ENCODE data around the gene RHEBL1.

The RHEBL1 gene

DNA sequence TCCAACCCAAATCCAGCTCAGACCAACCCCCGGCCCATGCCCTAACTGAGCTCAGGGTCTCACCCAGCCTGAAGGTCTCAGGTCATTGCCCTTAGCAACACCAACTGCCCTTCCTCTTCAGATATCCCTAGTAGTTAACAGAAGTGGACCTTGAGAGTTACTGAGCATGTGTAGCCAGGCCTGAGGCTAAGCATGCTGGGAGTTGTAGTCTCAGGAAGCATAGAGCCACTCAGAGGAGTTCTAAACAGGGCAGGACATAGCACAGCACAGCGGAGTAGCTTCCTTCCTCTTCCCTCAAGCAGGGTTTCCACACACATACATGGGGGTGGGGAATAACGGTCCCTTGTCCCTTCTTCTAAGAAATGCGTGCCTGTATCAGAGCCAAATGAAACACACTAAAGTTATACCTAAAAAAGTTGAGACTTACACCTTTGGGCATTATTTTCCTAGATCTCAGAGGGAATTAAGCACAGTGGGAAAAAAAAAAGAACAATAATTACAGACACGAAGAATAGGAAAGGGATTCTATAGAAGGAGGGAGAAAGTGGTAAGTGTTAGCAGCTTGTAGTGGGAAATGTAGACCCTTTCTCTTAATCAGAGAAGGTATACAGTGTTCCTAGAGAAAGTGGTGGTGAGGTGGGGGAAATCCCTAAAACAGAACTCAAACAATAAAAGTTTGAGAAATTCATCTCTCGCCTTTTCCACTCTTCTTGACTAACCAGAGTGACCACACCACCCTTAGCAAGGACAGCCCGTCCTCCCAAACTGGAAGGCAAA, 13.6 kb downstream of the RHEBL1 start:
- in situ Hi-C loops (cut with HindIII; ENCODE audit: low sequenced_read_pairs): no loop called here
- DNase-seq (ENCODE audit: low read depth): peak; percentile 38
- peak overlapping the region; percentile 88 for H3K4me3 ChIP-seq (ENCODE audit: low read depth, low read length)
- TF ChIP-seq, protein P1, sequence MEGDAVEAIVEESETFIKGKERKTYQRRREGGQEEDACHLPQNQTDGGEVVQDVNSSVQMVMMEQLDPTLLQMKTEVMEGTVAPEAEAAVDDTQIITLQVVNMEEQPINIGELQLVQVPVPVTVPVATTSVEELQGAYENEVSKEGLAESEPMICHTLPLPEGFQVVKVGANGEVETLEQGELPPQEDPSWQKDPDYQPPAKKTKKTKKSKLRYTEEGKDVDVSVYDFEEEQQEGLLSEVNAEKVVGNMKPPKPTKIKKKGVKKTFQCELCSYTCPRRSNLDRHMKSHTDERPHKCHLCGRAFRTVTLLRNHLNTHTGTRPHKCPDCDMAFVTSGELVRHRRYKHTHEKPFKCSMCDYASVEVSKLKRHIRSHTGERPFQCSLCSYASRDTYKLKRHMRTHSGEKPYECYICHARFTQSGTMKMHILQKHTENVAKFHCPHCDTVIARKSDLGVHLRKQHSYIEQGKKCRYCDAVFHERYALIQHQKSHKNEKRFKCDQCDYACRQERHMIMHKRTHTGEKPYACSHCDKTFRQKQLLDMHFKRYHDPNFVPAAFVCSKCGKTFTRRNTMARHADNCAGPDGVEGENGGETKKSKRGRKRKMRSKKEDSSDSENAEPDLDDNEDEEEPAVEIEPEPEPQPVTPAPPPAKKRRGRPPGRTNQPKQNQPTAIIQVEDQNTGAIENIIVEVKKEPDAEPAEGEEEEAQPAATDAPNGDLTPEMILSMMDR (IDR thresholded peaks at IDR 0.05; ENCODE audit: low read depth, low read length, missing control alignments): no peak

DNA sequence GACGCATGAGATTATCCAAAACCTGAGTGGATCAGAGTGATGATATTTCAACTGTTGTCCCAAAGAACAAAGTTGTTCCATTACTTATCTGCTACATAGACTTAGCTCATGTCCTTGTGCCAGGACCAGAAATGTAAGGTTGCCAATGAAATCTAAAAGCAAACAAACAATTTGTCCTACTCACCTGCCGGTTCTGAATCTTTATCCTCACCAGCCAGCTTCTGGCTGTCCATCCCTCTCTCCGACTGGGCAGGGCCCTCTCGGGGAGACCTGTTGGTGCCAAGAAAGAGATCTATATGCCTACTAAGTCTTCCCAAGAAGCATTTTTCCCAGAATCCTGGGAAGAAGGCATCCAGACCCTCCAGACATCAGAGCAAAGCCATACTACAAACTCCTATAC, 14.7 kb downstream of the RHEBL1 start:
- no peak overlapping the region for H3K4me3 ChIP-seq (ENCODE audit: low read depth, low read length)
- TF ChIP-seq, protein P1 (IDR thresholded peaks at IDR 0.05; ENCODE audit: low read depth, low read length, missing control alignments): no peak
- DNase-seq (ENCODE audit: low read depth): no peak
- in situ Hi-C loops (cut with HindIII; ENCODE audit: low sequenced_read_pairs): no loop called here

DNA sequence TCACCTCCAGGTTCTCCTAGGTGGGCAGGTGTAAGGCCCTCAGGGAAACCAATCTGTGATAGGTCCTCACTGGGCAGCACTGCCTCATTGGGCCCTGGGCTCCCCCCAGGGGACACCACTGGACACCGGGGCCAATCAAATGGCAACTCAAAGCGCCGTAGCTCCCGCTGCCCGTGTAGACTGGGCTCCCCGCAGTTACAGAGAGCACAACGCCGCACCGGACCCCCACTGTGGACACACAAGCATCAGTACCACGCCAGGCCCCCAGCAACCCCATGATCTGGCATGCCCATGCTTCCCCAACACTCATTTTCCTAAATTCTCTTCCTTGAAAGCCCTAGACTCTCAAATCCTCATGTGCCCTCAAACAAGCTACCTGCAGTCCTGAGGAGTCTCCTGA, 15.3 kb downstream of the RHEBL1 start:
- TF ChIP-seq, protein P1 (IDR thresholded peaks at IDR 0.05; ENCODE audit: low read depth, low read length, missing control alignments): no peak
- in situ Hi-C loops (cut with HindIII; ENCODE audit: low sequenced_read_pairs): no loop called here
- H3K4me3 ChIP-seq (ENCODE audit: low read depth, low read length): no peak overlapping the region
- DNase-seq (ENCODE audit: low read depth): no peak

DNA sequence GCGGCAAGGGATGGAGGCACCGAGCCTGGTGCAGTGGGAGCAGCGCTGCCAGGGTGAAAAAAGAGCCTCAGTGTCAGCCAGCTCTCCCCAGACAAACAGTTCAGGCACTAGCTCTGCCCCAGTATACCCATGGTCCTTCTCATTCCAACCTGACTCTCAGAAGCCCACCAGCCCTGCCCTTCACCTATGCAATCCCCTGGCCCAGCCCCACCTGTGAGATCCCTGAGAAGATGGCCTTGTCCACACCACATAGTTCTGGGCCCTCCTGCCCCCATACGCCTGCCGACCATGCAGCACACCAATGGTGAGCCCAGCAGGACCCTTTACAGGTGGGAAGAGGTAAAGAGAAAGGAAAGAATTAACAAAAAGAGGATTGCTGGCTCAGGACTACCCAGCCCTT, 15.7 kb downstream of the RHEBL1 start:
- TF ChIP-seq, protein P1 (IDR thresholded peaks at IDR 0.05; ENCODE audit: low read depth, low read length, missing control alignments): no peak
- no peak overlapping the region for H3K4me3 ChIP-seq (ENCODE audit: low read depth, low read length)
- DNase-seq (ENCODE audit: low read depth): no peak
- in situ Hi-C loops (cut with HindIII; ENCODE audit: low sequenced_read_pairs): no loop called here

DNA sequence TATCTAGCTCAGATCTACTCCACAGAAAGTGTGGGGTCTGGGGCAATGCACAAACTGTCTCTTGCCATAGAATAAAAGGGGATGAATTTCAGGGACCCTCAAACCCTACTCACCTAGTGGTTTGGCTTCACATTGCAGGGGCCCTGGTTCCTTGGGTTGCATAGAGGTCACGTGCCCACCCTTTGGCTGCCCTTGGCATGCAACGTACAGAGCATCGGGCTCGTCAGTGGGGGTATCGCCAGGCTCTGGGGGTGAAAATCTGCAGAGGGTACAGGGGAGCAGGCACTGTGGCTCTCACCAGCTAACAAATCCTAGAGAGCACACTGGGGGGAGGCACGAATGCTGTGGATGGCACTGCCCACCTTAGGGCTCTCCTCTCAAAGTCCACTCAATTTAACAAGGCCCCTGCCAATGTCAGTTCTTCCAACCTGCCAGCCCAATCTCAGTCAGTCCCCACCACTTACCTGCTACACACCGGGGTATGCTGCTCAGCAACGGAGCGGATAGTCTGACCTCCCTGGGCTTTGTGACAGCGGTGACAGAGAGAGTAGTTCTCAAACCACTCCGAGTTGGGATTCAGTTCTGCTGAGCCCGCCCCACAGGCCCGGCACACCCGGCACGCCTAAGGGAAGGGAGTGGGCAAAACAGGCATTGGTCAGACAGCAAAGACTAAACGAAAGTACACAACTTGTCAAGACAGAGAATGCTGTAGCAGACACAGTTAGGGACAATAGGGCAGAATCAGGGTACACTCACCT, 17.1 kb downstream of the RHEBL1 start:
- in situ Hi-C loops (cut with HindIII; ENCODE audit: low sequenced_read_pairs): no loop called here
- DNase-seq (ENCODE audit: low read depth): no peak
- TF ChIP-seq, protein P1 (IDR thresholded peaks at IDR 0.05; ENCODE audit: low read depth, low read length, missing control alignments): no peak
- H3K4me3 ChIP-seq (ENCODE audit: low read depth, low read length): no peak overlapping the region

DNA sequence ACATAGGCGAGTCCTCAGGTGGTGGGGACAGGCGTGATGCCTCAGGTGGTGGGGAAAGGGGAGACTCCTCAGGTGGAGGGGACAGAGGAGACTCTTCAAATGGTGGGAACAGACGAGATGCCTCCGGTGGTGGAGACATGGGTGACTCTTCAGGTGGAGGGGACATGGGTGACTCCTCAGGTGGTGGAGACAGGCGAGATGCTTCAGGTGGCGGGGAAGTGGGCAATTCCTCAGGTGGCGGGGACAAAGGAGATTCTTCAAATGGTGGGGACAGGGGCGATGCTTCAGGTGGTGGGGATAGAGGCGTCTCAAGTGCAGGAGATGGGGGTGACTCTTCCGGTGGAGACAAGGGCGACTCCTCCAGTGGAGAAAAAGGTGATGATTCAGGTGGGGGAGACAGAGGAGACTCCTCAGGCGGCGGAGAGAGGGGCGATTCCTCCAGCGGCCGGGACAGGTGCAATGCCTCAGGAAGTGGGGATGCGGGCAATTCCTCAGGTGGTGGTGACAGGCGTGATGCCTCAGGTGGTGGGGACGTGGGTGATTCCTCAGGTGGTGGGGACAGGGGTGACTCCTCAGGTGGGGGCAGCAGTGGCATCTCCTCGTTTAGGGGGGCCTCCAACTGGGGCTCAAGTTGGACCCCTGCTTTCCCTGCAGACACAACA, 17.9 kb downstream of the RHEBL1 start:
- no peak overlapping the region for H3K4me3 ChIP-seq (ENCODE audit: low read depth, low read length)
- in situ Hi-C loops (cut with HindIII; ENCODE audit: low sequenced_read_pairs): no loop called here
- TF ChIP-seq, protein P1 (IDR thresholded peaks at IDR 0.05; ENCODE audit: low read depth, low read length, missing control alignments): no peak
- DNase-seq (ENCODE audit: low read depth): no peak

Measured in astrocyte of the cerebellum (primary cell).